ENCODE data around the gene SDK1. TPM values are rescaled to one million over a fixed set of nuclear protein-coding genes. Genes with fewer than 3 reads are reported as not detected.

SDK1 gene
- total RNA-seq, 1 donor from 2014 or later = 37.6 TPM

DNA sequence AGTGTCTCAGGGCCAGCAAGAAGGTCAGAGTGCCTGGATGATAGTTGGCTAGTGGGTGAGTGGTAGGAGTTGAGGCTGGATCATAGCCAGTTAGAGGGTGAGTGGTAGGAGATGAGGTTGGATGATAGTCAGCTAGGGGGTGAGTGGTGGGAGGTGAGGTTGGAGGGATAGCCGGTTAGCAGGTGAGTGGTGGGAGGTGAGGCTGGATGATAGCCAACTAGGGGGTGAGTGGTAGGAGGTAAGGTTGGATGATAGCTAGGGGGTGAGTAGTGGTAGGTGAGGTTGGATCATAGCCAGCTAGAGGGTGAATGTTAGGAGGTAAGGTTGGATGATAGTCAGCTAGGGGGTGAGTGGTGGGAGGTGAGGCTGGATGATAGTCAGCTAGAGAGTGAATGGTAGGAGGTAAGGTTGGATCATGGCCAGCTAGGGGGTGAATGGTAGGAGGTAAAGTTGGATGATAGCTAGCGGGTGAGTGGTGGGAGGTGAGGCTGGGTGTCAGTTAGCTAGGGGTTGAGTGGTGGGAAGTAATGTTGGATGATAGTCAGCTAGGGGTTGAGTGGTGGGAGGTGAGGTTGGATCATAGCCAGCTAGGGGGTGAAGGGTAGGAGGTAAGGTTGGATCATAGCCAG is 226.6 kb downstream of the SDK1 start:
- no peak overlapping the region for H3K4me3 Mint-ChIP-seq (ENCODE audit: low read depth)
- no peak overlapping the region for H3K27ac Mint-ChIP-seq
- no peaks in the 10 kb centered on the region for H3K9me3 Mint-ChIP-seq (ENCODE audit: low read depth)
- no peak for DNase-seq (ENCODE audit: low spot score, unreplicated experiment)
- no peaks in the 10 kb centered on the region for H3K27me3 Mint-ChIP-seq
- TF ChIP-seq, protein P1, sequence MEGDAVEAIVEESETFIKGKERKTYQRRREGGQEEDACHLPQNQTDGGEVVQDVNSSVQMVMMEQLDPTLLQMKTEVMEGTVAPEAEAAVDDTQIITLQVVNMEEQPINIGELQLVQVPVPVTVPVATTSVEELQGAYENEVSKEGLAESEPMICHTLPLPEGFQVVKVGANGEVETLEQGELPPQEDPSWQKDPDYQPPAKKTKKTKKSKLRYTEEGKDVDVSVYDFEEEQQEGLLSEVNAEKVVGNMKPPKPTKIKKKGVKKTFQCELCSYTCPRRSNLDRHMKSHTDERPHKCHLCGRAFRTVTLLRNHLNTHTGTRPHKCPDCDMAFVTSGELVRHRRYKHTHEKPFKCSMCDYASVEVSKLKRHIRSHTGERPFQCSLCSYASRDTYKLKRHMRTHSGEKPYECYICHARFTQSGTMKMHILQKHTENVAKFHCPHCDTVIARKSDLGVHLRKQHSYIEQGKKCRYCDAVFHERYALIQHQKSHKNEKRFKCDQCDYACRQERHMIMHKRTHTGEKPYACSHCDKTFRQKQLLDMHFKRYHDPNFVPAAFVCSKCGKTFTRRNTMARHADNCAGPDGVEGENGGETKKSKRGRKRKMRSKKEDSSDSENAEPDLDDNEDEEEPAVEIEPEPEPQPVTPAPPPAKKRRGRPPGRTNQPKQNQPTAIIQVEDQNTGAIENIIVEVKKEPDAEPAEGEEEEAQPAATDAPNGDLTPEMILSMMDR (IDR thresholded peaks at IDR 0.05; ENCODE audit: unreplicated experiment) = no peak
- peaks cover 24% of the 10 kb centered on the region for H3K4me1 Mint-ChIP-seq (ENCODE audit: low read depth)
- H3K36me3 Mint-ChIP-seq (ENCODE audit: insufficient read depth) = no peaks in the 10 kb centered on the region

DNA sequence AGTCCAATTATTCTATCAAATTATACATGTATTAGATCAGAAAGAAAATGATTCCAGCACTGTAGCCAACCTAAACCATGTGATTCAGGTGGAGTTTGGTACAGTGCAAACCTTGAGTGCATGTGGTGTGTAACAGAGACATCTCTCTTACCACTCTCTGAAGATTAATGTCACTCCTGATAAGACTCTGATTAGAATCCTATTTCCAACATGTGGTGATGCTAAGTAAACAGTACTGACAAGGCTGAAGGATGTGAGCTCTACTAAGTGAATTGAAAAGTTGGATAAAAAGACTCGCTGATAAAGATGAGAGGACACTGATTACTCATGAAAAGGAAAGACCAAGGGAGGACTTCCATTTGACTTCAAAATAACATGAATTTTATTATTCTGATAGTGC is 232.0 kb downstream of the SDK1 start:
- peaks cover 21% of the 10 kb centered on the region for H3K4me1 Mint-ChIP-seq (ENCODE audit: low read depth)
- no peak overlapping the region for H3K4me3 Mint-ChIP-seq (ENCODE audit: low read depth)
- H3K36me3 Mint-ChIP-seq (ENCODE audit: insufficient read depth) = no peaks in the 10 kb centered on the region
- no peaks in the 10 kb centered on the region for H3K9me3 Mint-ChIP-seq (ENCODE audit: low read depth)
- H3K27ac Mint-ChIP-seq = no peak overlapping the region
- no peak for DNase-seq (ENCODE audit: low spot score, unreplicated experiment)
- TF ChIP-seq, protein P1 (IDR thresholded peaks at IDR 0.05; ENCODE audit: unreplicated experiment) = no peak
- no peaks in the 10 kb centered on the region for H3K27me3 Mint-ChIP-seq

GRCh38 chr7:3537210-3537875 is 236.3 kb downstream of the SDK1 start:
- peaks cover 11% of the 10 kb centered on the region for H3K4me1 Mint-ChIP-seq (ENCODE audit: low read depth)
- H3K4me3 Mint-ChIP-seq (ENCODE audit: low read depth) = no peak overlapping the region
- TF ChIP-seq, protein P1 (IDR thresholded peaks at IDR 0.05; ENCODE audit: unreplicated experiment) = no peak
- no peak for DNase-seq (ENCODE audit: low spot score, unreplicated experiment)
- no peaks in the 10 kb centered on the region for H3K27me3 Mint-ChIP-seq
- peak overlapping the region; percentile 0 for H3K27ac Mint-ChIP-seq
- H3K36me3 Mint-ChIP-seq (ENCODE audit: insufficient read depth) = peaks cover 2% of the 10 kb centered on the region
- H3K9me3 Mint-ChIP-seq (ENCODE audit: low read depth) = no peaks in the 10 kb centered on the region

DNA sequence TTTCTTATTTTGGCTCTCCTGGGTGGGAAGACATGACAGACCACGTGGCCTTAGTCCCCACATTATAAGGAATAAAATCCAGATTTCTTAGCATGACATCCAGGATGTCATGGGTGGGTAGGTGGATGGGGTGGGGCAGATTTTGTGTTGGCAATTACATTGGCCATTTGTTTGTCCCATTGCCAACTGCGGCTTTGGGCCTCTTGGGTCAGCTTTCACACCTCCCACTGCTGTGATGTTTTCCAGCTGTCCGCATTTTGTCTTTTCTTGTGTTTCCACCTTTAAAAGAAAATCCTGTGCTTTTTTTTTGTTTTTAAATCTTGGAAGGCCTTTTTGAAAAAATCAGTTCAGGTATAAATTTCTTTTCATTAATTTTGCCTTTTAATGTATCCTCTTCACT is 237.0 kb downstream of the SDK1 start:
- Mint-ChIP-seq H3K9me3 (ENCODE audit: low read depth) (no peaks in the 10 kb centered on the region), H3K4me3 (ENCODE audit: low read depth) (no peak overlapping the region), H3K27ac (no peak overlapping the region), H3K27me3 (no peaks in the 10 kb centered on the region), H3K36me3 (ENCODE audit: insufficient read depth) (peaks cover 2% of the 10 kb centered on the region), H3K4me1 (ENCODE audit: low read depth) (peaks cover 6% of the 10 kb centered on the region)
- no peak for DNase-seq (ENCODE audit: low spot score, unreplicated experiment)
- TF ChIP-seq, protein P1 (IDR thresholded peaks at IDR 0.05; ENCODE audit: unreplicated experiment) = no peak

DNA sequence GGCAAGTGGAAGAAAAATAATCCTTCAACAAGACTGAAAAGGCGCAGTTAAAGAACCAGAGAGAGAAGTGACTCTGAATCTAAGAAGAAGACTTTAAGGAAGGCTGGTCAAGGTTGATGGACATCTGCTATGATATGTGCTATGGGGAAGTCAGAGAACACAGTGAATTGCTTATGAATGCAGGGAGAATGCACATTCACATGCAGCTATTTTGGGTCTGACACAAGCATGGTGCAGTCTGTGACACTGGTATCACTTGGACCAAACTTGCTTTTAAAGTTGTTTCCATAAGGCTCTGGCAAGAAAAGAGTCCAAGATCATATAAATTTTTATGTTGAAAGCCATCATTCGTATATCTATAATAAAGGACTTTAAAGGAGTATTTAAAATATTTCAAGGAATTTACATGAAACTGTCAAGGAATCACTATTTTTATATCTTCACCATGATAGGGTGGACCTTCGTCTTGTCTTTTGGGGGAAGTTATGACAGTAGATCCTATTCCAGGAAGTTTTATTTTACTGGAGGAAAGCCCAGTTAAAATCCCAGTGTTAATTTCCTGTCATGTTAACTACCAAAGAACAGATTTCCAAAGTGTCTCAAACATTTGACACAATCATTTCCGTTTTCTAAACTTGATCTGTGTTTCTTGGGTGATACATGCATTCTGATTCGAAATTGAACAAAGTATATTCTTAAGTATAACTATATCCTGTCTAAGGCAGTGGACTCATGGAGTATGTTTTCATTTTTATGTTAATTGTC is 239.6 kb downstream of the SDK1 start:
- H3K27me3 Mint-ChIP-seq = no peaks in the 10 kb centered on the region
- no peak overlapping the region for H3K4me3 Mint-ChIP-seq (ENCODE audit: low read depth)
- no peak for DNase-seq (ENCODE audit: low spot score, unreplicated experiment)
- H3K36me3 Mint-ChIP-seq (ENCODE audit: insufficient read depth) = peaks cover 2% of the 10 kb centered on the region
- TF ChIP-seq, protein P1 (IDR thresholded peaks at IDR 0.05; ENCODE audit: unreplicated experiment) = no peak
- H3K4me1 Mint-ChIP-seq (ENCODE audit: low read depth) = no peaks in the 10 kb centered on the region
- no peaks in the 10 kb centered on the region for H3K9me3 Mint-ChIP-seq (ENCODE audit: low read depth)
- no peak overlapping the region for H3K27ac Mint-ChIP-seq
